HG03469 (cell line): Measurements from ENCODE around the gene ADGRG3.

ENCODE experiments used
- ATAC-seq: cut with Tn5 transposase; IDR thresholded peaks from one replicate; pipeline ENCODE4 v1.9.1; 2021; ENCODE audit warnings: mild to moderate bottlenecking, moderate library complexity, moderate number of reproducible peaks; ENCODE audit not compliant: unreplicated experiment

The ADGRG3 gene

GRCh38 chr16:57694725-57695679, 26.9 kb downstream of the ADGRG3 start, which contains the start of gene DRC7:
TSS of gene DRC7 (plus strand) at chr16:57694806. CDS start at chr16:57697950, 3,144 bp downstream.
- ATAC-seq = no peak

GRCh38 chr16:57695680-57696069, 27.6 kb downstream of the ADGRG3 start:
- ATAC-seq = no peak

GRCh38 chr16:57696240-57696639, 28.1 kb downstream of the ADGRG3 start:
- ATAC-seq = no peak

- ATAC-seq = no peak
These were observed 29.9 kb downstream of the ADGRG3 start for GRCh38 chr16:57697896-57698537.

GRCh38 chr16:57698812-57699405, 30.8 kb downstream of the ADGRG3 start:
- ATAC-seq = no peak

GRCh38 chr16:57699481-57699880, 31.4 kb downstream of the ADGRG3 start:
- no peak for ATAC-seq

- ATAC-seq = no peak
These were observed 31.8 kb downstream of the ADGRG3 start for GRCh38 chr16:57699899-57700298.

GRCh38 chr16:57700781-57701551, 32.9 kb downstream of the ADGRG3 start:
- no peak for ATAC-seq

GRCh38 chr16:57701759-57702371, 33.8 kb downstream of the ADGRG3 start:
- no peak for ATAC-seq

GRCh38 chr16:57703416-57704010, 35.4 kb downstream of the ADGRG3 start:
- no peak for ATAC-seq

GRCh38 chr16:57704011-57704904, 36.2 kb downstream of the ADGRG3 start:
- ATAC-seq = no peak

GRCh38 chr16:57704905-57705852, 37.1 kb downstream of the ADGRG3 start:
- no peak for ATAC-seq

GRCh38 chr16:57706717-57707116, 38.6 kb downstream of the ADGRG3 start:
- ATAC-seq = no peak

GRCh38 chr16:57707331-57707730, 39.2 kb downstream of the ADGRG3 start:
- no peak for ATAC-seq

- ATAC-seq = no peak
These were observed 40.1 kb downstream of the ADGRG3 start for GRCh38 chr16:57708168-57708567.

- ATAC-seq = no peak
These were observed 41.6 kb downstream of the ADGRG3 start for GRCh38 chr16:57709663-57710062.

- no peak for ATAC-seq
These were observed 43.2 kb downstream of the ADGRG3 start for GRCh38 chr16:57711346-57711745.

- no peak for ATAC-seq
These were observed 43.9 kb downstream of the ADGRG3 start for GRCh38 chr16:57711993-57712392.
